Activated CD4-positive, alpha-beta memory T cell treated with anti-CD3 and anti-CD28 coated beads, Interleukin-2, amount 10 ng/mL, durations not matched to agents 7 days and 5 days (primary cell): ENCODE measurements around the gene RNF220. TPM values are rescaled to one million over a fixed set of nuclear protein-coding genes. Genes with fewer than 3 reads are reported as not detected.

Source experiments
- CTCF ChIA-PET: fragments of 350-600 bp; sonication (Branson Sonifier 250); formaldehyde crosslinking; loops from one replicate; lab custom pipeline; 2021; ENCODE audit warnings: antibody characterized with exemption, inconsistent platforms; lab: Charles Lee
- POLR2A ChIA-PET: fragments of 350-600 bp; sonication (Branson Sonifier 250); formaldehyde crosslinking; loops from one replicate; lab custom pipeline; 2021; ENCODE audit warnings: antibody characterized with exemption; lab: Charles Lee
- DNase-seq: peaks from one replicate; pipeline ENCODE4 v3.0.0-alpha.2; 2020
- H3K27ac Mint-ChIP-seq: one replicate; pipeline ENCODE4 v1.8.0; 2021; ENCODE audit warnings: mild to moderate bottlenecking, mixed read lengths
- H3K27me3 Mint-ChIP-seq: one replicate; pipeline ENCODE4 v1.8.0; 2021; ENCODE audit warnings: mixed read lengths
- H3K36me3 Mint-ChIP-seq: one replicate; pipeline ENCODE4 v1.8.0; 2021; ENCODE audit warnings: low read depth, mixed read lengths
- H3K4me1 Mint-ChIP-seq: one replicate; pipeline ENCODE4 v1.8.0; 2021; ENCODE audit warnings: mixed read lengths
- H3K4me3 Mint-ChIP-seq: one replicate; pipeline ENCODE4 v1.8.0; 2021; ENCODE audit warnings: mild to moderate bottlenecking, mixed read lengths
- H3K9me3 Mint-ChIP-seq: one replicate; pipeline ENCODE4 v1.8.0; 2021; ENCODE audit warnings: mixed read lengths
- total RNA-seq, 2 experiments: library from RNA; stranded (reverse); gene quantifications; one replicate each; pipeline ENCODE4 v1.2.3, GENCODE V29; 2021

Gene RNF220
- total RNA-seq, 2 experiments from 2014 or later, result 69.0 to 70.7 TPM

GRCh38 chr1:44380666-44381177 lies 24.3 kb upstream of the RNF220 start:
- Mint-ChIP-seq H3K36me3 (no peaks in the 10 kb centered on the region), H3K27ac (no peak overlapping the region), H3K4me3 (no peak overlapping the region), H3K27me3 (peaks cover 17% of the 10 kb centered on the region), H3K4me1 (no peaks in the 10 kb centered on the region), H3K9me3 (no peaks in the 10 kb centered on the region)
- POLR2A ChIA-PET, result no interaction called here
- no peak for DNase-seq
- CTCF ChIA-PET, result interaction anchor here (0.6 to 1.0 kb wide), 2 partner anchors 14 to 272 kb away, joined by 3 read pairs; no protein-coding TSS in a partner anchor

- Mint-ChIP-seq H3K27me3 (peaks cover 24% of the 10 kb centered on the region), H3K27ac (no peak overlapping the region), H3K4me3 (no peak overlapping the region), H3K36me3 (no peaks in the 10 kb centered on the region), H3K9me3 (no peaks in the 10 kb centered on the region), H3K4me1 (no peaks in the 10 kb centered on the region)
- ChIA-PET POLR2A (no interaction called here), CTCF (no interaction called here)
- no peak for DNase-seq
These were observed 16.5 kb upstream of the RNF220 start for GRCh38 chr1:44388551-44388950.

- Mint-ChIP-seq H3K4me3 (no peak overlapping the region), H3K36me3 (no peaks in the 10 kb centered on the region), H3K27ac (no peak overlapping the region), H3K4me1 (no peaks in the 10 kb centered on the region), H3K9me3 (no peaks in the 10 kb centered on the region), H3K27me3 (peaks cover 25% of the 10 kb centered on the region)
- no peak for DNase-seq
- CTCF ChIA-PET, result interaction anchor here (0.8 kb wide), 1 partner anchor 13 kb away, joined by 3 read pairs; no protein-coding TSS in a partner anchor
- POLR2A ChIA-PET, result no interaction called here
These were observed 15.6 kb upstream of the RNF220 start for GRCh38 chr1:44389437-44389836.

- Mint-ChIP-seq H3K27me3 (peaks cover 23% of the 10 kb centered on the region), H3K36me3 (no peaks in the 10 kb centered on the region), H3K9me3 (no peaks in the 10 kb centered on the region), H3K4me1 (no peaks in the 10 kb centered on the region), H3K4me3 (no peak overlapping the region), H3K27ac (no peak overlapping the region)
- DNase-seq, result no peak
- ChIA-PET CTCF (no interaction called here), POLR2A (no interaction called here)
These were observed 14.8 kb upstream of the RNF220 start for GRCh38 chr1:44390277-44390676.

GRCh38 chr1:44401256-44402228 lies 3.5 kb upstream of the RNF220 start:
- H3K4me3 Mint-ChIP-seq, result no peak overlapping the region
- CTCF ChIA-PET, result no interaction called here

GRCh38 chr1:44405798-44406736 lies 1.0 kb downstream of the RNF220 start:
- Mint-ChIP-seq H3K9me3 (no peaks in the 10 kb centered on the region), H3K4me3 (peak overlapping the region; percentile 56), H3K4me1 (peaks cover 33% of the 10 kb centered on the region), H3K36me3 (no peaks in the 10 kb centered on the region), H3K27ac (peak overlapping the region; percentile 41), H3K27me3 (peaks cover 57% of the 10 kb centered on the region)
- POLR2A ChIA-PET, result no interaction called here
- DNase-seq, result peak; percentile 21
- CTCF ChIA-PET, result interaction anchor here (0.6 kb wide), 1 partner anchor 202 kb away, joined by 3 read pairs; no protein-coding TSS in a partner anchor

More at GRCh38 chr1:44401256-44402228, 3.5 kb upstream of the RNF220 start:
- Mint-ChIP-seq H3K4me1 (peaks cover 15% of the 10 kb centered on the region), H3K36me3 (no peaks in the 10 kb centered on the region), H3K27me3 (peaks cover 84% of the 10 kb centered on the region), H3K27ac (no peak overlapping the region), H3K9me3 (no peaks in the 10 kb centered on the region)
- no peak for DNase-seq
- POLR2A ChIA-PET, result no interaction called here

- Mint-ChIP-seq H3K4me3 (no peak overlapping the region), H3K27me3 (peaks cover 49% of the 10 kb centered on the region), H3K27ac (no peak overlapping the region), H3K4me1 (peaks cover 33% of the 10 kb centered on the region), H3K36me3 (no peaks in the 10 kb centered on the region), H3K9me3 (no peaks in the 10 kb centered on the region)
- CTCF ChIA-PET, result interaction anchor here (0.6 kb wide), 1 partner anchor 201 kb away, joined by 3 read pairs; no protein-coding TSS in a partner anchor
- POLR2A ChIA-PET, result no interaction called here
- DNase-seq, result no peak
These were observed 1.8 kb downstream of the RNF220 start for GRCh38 chr1:44406737-44407429.

GRCh38 chr1:44407430-44408211 lies 2.6 kb downstream of the RNF220 start:
- CTCF ChIA-PET, result no interaction called here
- H3K4me3 Mint-ChIP-seq, result peak overlapping the region; percentile 3
- POLR2A ChIA-PET, result no interaction called here
- H3K36me3 Mint-ChIP-seq, result no peaks in the 10 kb centered on the region
- H3K4me1 Mint-ChIP-seq, result peaks cover 33% of the 10 kb centered on the region
- peaks cover 42% of the 10 kb centered on the region for H3K27me3 Mint-ChIP-seq
- no peak overlapping the region for H3K27ac Mint-ChIP-seq
- DNase-seq, result no peak
- H3K9me3 Mint-ChIP-seq, result no peaks in the 10 kb centered on the region

- ChIA-PET POLR2A (interaction anchor here (1.5 kb wide), 1 partner anchor 224 kb away, joined by 6 read pairs; no protein-coding TSS in a partner anchor), CTCF (no interaction called here)
- Mint-ChIP-seq H3K36me3 (no peaks in the 10 kb centered on the region), H3K27me3 (peaks cover 37% of the 10 kb centered on the region), H3K9me3 (no peaks in the 10 kb centered on the region), H3K4me1 (peaks cover 33% of the 10 kb centered on the region), H3K27ac (no peak overlapping the region), H3K4me3 (peak overlapping the region; percentile 3)
- DNase-seq, result no peak
These were observed 3.1 kb downstream of the RNF220 start for GRCh38 chr1:44408212-44408582.

GRCh38 chr1:44408632-44409602 lies 3.9 kb downstream of the RNF220 start:
- Mint-ChIP-seq H3K4me3 (no peak overlapping the region), H3K27me3 (peaks cover 32% of the 10 kb centered on the region), H3K9me3 (no peaks in the 10 kb centered on the region), H3K4me1 (peaks cover 33% of the 10 kb centered on the region), H3K36me3 (no peaks in the 10 kb centered on the region), H3K27ac (no peak overlapping the region)
- ChIA-PET POLR2A (interaction anchor here (1.5 kb wide), 1 partner anchor 223 kb away, joined by 6 read pairs; no protein-coding TSS in a partner anchor), CTCF (no interaction called here)
- peak; percentile 19 for DNase-seq

- H3K4me3 Mint-ChIP-seq, result no peak overlapping the region
- ChIA-PET POLR2A (interaction anchor here (1.5 kb wide), 1 partner anchor 222 kb away, joined by 6 read pairs; no protein-coding TSS in a partner anchor), CTCF (no interaction called here)
- DNase-seq, result no peak
- H3K4me1 Mint-ChIP-seq, result peaks cover 33% of the 10 kb centered on the region
- H3K27me3 Mint-ChIP-seq, result peaks cover 26% of the 10 kb centered on the region
- H3K36me3 Mint-ChIP-seq, result no peaks in the 10 kb centered on the region
- H3K27ac Mint-ChIP-seq, result no peak overlapping the region
- H3K9me3 Mint-ChIP-seq, result no peaks in the 10 kb centered on the region
These were observed 4.7 kb downstream of the RNF220 start for GRCh38 chr1:44409757-44410156.
